HepG2 (cell line): ENCODE results near the gene MRPS31. TPM values are rescaled to one million over a fixed set of nuclear protein-coding genes. Genes with fewer than 3 reads are reported as not detected.

ENCODE experiments used
- ATAC-seq: fragments of 200-7000 bp; cut with Tn5 transposase; 3 replicates; pipeline ENCODE4 v1.9.1; 2020; ENCODE audit warnings: mild to moderate bottlenecking, moderate library complexity
- BruUV-seq: library from RNA; stranded (reverse); fragments of 400-500 nt; replicated peaks from 2 replicates; lab custom pipeline; 2021; lab: Mats Ljungman, UMichigan
- CTCF ChIA-PET: fragments of 300-600 bp; formaldehyde crosslinking; extraction: SDS; loops from one replicate; lab custom pipeline; 2021; ENCODE audit warnings: low total read pairs, inconsistent platforms, low intra/inter-chr PET ratio; lab: Yijun Ruan, JAX
- POLR2A ChIA-PET: fragments of 350-600 bp; sonication (Branson Sonifier 250); formaldehyde crosslinking; loops from one replicate; lab custom pipeline; 2020; ENCODE audit warnings: antibody characterized with exemption, inconsistent platforms; lab: Yijun Ruan, JAX
- DNase-seq: peaks from one replicate; pipeline ENCODE4 v3.0.0-alpha.2; 2015; ENCODE audit warnings: low spot score
- FAIRE-seq: peaks from 3 replicates; lab custom pipeline; 2011; peaks lifted over from hg19 to GRCh38; lab: Jason Lieb, UNC
- H2AFZ ChIP-seq: one replicate; pipeline ENCODE4 v1.6.1; 2011; ENCODE audit warnings: low read length, inconsistent platforms
- H3K27ac ChIP-seq: fragments of 300-600 bp; 3 replicates; pipeline ENCODE4 v1.8.0; 2011; ENCODE audit warnings: mixed run types, mild to moderate bottlenecking, mixed read lengths, low read length, inconsistent platforms; ENCODE audit not compliant: insufficient read depth; ENCODE audit errors: extremely low read length
- H3K27me3 ChIP-seq, 2 experiments: fragments of 200-600 bp in 1 of 2; 2 replicates in 1 of 2; 3 replicates in 1 of 2; pipeline versions ENCODE4 v1.6.0 to v1.8.0; 2011; ENCODE audit warnings: low read length in 2 of 2, mild to moderate bottlenecking in 2 of 2, moderate library complexity in 2 of 2, inconsistent platforms in 1 of 2; ENCODE audit not compliant: insufficient read depth in 2 of 2, control insufficient read depth in 1 of 2
- H3K36me3 ChIP-seq, 2 experiments: fragments of 200-600 bp in 1 of 2; replicated peaks in 1 of 2; 2 replicates in 1 of 2; 3 replicates in 1 of 2; pipeline versions ENCODE4 v1.5.1 to v1.8.0; 2011; ENCODE audit warnings: low read length in 2 of 2, inconsistent platforms in 1 of 2; ENCODE audit not compliant: insufficient read depth in 2 of 2, control insufficient read depth in 1 of 2
- H3K4me1 ChIP-seq: 2 replicates; pipeline ENCODE4 v1.5.1; 2012; ENCODE audit warnings: low read length, inconsistent platforms; ENCODE audit not compliant: insufficient read depth
- H3K4me2 ChIP-seq: 2 replicates; pipeline ENCODE4 v1.6.0; 2011; ENCODE audit warnings: low read depth, low read length, inconsistent platforms
- H3K4me3 ChIP-seq, 3 experiments: fragments of 200-600 bp in 1 of 3; sonication (generic), shearing (Covaris generic) in 1 of 3; replicated peaks in 1 of 3; 2 replicates each; pipeline ENCODE4 v1.5.1; 2011 to 2016; ENCODE audit warnings: low read length in 3 of 3, inconsistent platforms in 2 of 3, low read depth in 2 of 3, mild to moderate bottlenecking in 2 of 3, control low read depth in 1 of 3, mixed read lengths in 1 of 3; ENCODE audit not compliant: insufficient read depth in 1 of 3
- H3K79me2 ChIP-seq: one replicate; pipeline ENCODE4 v1.6.1; 2011; ENCODE audit warnings: low read length, inconsistent platforms; ENCODE audit not compliant: insufficient read depth
- H3K9ac ChIP-seq: 2 replicates; pipeline ENCODE4 v1.6.0; 2011; ENCODE audit warnings: mild to moderate bottlenecking, low read depth, low read length, inconsistent platforms; ENCODE audit not compliant: insufficient read depth
- H3K9me3 ChIP-seq: 2 replicates; pipeline ENCODE4 v1.5.1; 2012; ENCODE audit warnings: mild to moderate bottlenecking, low read length
- H4K20me1 ChIP-seq: 2 replicates; pipeline ENCODE4 v1.6.0; 2011; ENCODE audit warnings: inconsistent platforms, mild to moderate bottlenecking, low read length, moderate library complexity; ENCODE audit not compliant: insufficient read depth
- RFX5 ChIP-seq: IDR thresholded peaks from 2 replicates; pipeline ENCODE4 v1.6.1; 2011; ENCODE audit warnings: low read depth, low read length, improper control_type of control experiment
- SP5 ChIP-seq: IDR thresholded peaks from 2 replicates; pipeline ENCODE4 v1.6.1; 2016; ENCODE audit warnings: low read depth, borderline replicate concordance
- STAG1 ChIP-seq: sonication (generic); formaldehyde crosslinking; IDR thresholded peaks from 2 replicates; pipeline ENCODE4 v1.4.0; 2020; ENCODE audit warnings: missing genetic modification reagents
- THAP11 ChIP-seq: IDR thresholded peaks from 2 replicates; pipeline ENCODE4 v1.6.1; 2016; ENCODE audit warnings: missing biosample characterization, missing genetic modification reagents
- ZBTB49 ChIP-seq: sonication (generic); formaldehyde crosslinking; IDR thresholded peaks from 2 replicates; pipeline ENCODE4 v1.4.0; 2020; ENCODE audit warnings: missing genetic modification reagents, borderline replicate concordance
- ZMYM3 ChIP-seq: sonication (generic); formaldehyde crosslinking; IDR thresholded peaks from 2 replicates; pipeline ENCODE4 v1.5.1; 2020; ENCODE audit warnings: mild to moderate bottlenecking, missing genetic modification reagents
- ZNF609 ChIP-seq: sonication (generic); formaldehyde crosslinking; IDR thresholded peaks from 2 replicates; pipeline ENCODE4 v1.4.0; 2020; ENCODE audit warnings: mild to moderate bottlenecking, missing genetic modification reagents, borderline replicate concordance
- ZSCAN22 ChIP-seq: sonication (generic); formaldehyde crosslinking; IDR thresholded peaks from 2 replicates; pipeline ENCODE4 v1.4.0; 2020; ENCODE audit warnings: mild to moderate bottlenecking, missing genetic modification reagents
- WGBS: methylation state at CpG from one replicate; pipeline ENCODE4 v1.1.6; 2017; ENCODE audit warnings: low lambda C conversion rate; 5-methylcytosine and 5-hydroxymethylcytosine counted together
- in situ Hi-C: cut with HindIII; loops from 2 replicates; pipeline ENCODE4 v1.10.0; 2017; ENCODE audit warnings: low pct_unique_long_range_greater_than_20kb; ENCODE audit not compliant: extremely low pct_ligation_motif_present
- intact Hi-C: fragments of 100-400 bp; cut with micrococcal nuclease; formaldehyde crosslinking; loops from one replicate; pipeline ENCODE4 v1.10.0; 2022; ENCODE audit not compliant: unreplicated experiment
- polyA plus RNA-seq, 8 experiments: library from polyadenylated mRNA; depleted of rRNA in 3 of 8; stranded (reverse) in 7 of 8; unstranded in 1 of 8; fragments of >200 nt; fragmentation: Illumina TruSeq in 4 of 8; extraction: Trizol in 4 of 8; gene quantifications; 2 replicates each; pipeline versions ENCODE4 v1.2.1 to v1.2.3, GENCODE V29; 2011 to 2016; ENCODE audit warnings: low read depth in 4 of 8, missing spikeins in 1 of 8, mixed read lengths in 1 of 8; ENCODE audit not compliant: insufficient read depth in 1 of 8
- total RNA-seq, 5 experiments: library from RNA; depleted of rRNA; stranded (reverse); fragments of >200 nt; fragmentation: Illumina TruSeq; extraction: Trizol; gene quantifications; 2 replicates each; pipeline ENCODE4 v1.2.3, GENCODE V29; 2016; ENCODE audit warnings: low read depth in 1 of 5
- TF ChIP-seq, protein P1 (sequence below): sonication (generic); formaldehyde crosslinking; IDR thresholded peaks from 2 replicates; pipeline ENCODE4 v1.8.0; 2022; ENCODE audit warnings: mild to moderate bottlenecking, missing genetic modification reagents, moderate library complexity
- TF ChIP-seq, protein P2 (sequence below): IDR thresholded peaks from 2 replicates; pipeline ENCODE4 v1.6.1; 2016

The MRPS31 gene
- total and polyA plus RNA-seq, 2 of the 13 experiments (the other 11 are each of a cell fraction or from before 2014, with no cell fraction given) = 23.7 to 34.1 TPM

- Histone ChIP-seq H3K9me3 (no peaks in the 10 kb centered on the region), H3K4me2 (no peak overlapping the region), H3K36me3 (peaks cover 7 to 26% of the 10 kb centered on the region in 2 experiments), H3K79me2 (no peaks in the 10 kb centered on the region), H2AFZ (no peak overlapping the region), H3K9ac (no peak overlapping the region), H3K27ac (no peak overlapping the region), H3K4me1 (peaks cover 15% of the 10 kb centered on the region), H4K20me1 (no peaks in the 10 kb centered on the region), H3K27me3 (no peaks in the 10 kb centered on the region), H3K4me3 (no peak overlapping the region)
- no TSS peak for BruUV-seq
- POLR2A ChIA-PET = interaction anchor here (3.6 kb wide), 1 partner anchor 22 kb away, joined by 20 read pairs; the partner anchor contains the start of gene SLC25A15
- FAIRE-seq (no peak), DNase-seq (no peak), ATAC-seq (no peak)
- in situ Hi-C loops (no loop called here), intact Hi-C loops (no loop called here)
- CTCF ChIA-PET = no interaction called here
- no peak for TF ChIP-seq ZBTB49
- WGBS = 97% methylated on average over 4 of the region's 4 CpGs
Observed at GRCh38 chr13:40812102-40812501, 41.1 kb upstream of the MRPS31 start.

GRCh38 chr13:40809471-40809870, 38.5 kb upstream of the MRPS31 start:
- intact Hi-C loops = no loop called here
- in situ Hi-C loops = no loop called here
- CTCF ChIA-PET = no interaction called here
- Histone ChIP-seq H3K79me2 (no peaks in the 10 kb centered on the region), H3K36me3 (peaks cover 15 to 50% of the 10 kb centered on the region in 2 experiments), H3K4me1 (peaks cover 14% of the 10 kb centered on the region), H3K9ac (no peak overlapping the region), H4K20me1 (no peaks in the 10 kb centered on the region), H3K4me3 (no peak overlapping the region), H3K27ac (no peak overlapping the region), H3K9me3 (no peaks in the 10 kb centered on the region), H2AFZ (no peak overlapping the region), H3K27me3 (no peaks in the 10 kb centered on the region), H3K4me2 (no peak overlapping the region)
- no peak for DNase-seq
- POLR2A ChIA-PET = no interaction called here
- no peak for ATAC-seq
- WGBS = 92% methylated on average over 5 of the region's 5 CpGs
- no TSS peak for BruUV-seq
- no peak for FAIRE-seq
- TF ChIP-seq, protein P1, sequence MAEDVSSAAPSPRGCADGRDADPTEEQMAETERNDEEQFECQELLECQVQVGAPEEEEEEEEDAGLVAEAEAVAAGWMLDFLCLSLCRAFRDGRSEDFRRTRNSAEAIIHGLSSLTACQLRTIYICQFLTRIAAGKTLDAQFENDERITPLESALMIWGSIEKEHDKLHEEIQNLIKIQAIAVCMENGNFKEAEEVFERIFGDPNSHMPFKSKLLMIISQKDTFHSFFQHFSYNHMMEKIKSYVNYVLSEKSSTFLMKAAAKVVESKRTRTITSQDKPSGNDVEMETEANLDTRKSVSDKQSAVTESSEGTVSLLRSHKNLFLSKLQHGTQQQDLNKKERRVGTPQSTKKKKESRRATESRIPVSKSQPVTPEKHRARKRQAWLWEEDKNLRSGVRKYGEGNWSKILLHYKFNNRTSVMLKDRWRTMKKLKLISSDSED (CRISPR knock-in tag) = no peak
- TF ChIP-seq ZNF609 (CRISPR knock-in tag) (no peak), THAP11 (CRISPR knock-in tag) (no peak), ZMYM3 (CRISPR knock-in tag) (no peak), SP5 (CRISPR knock-in tag) (no peak), RFX5 (no peak), ZSCAN22 (no peak), STAG1 (CRISPR knock-in tag) (no peak)
- TF ChIP-seq, protein P2, sequence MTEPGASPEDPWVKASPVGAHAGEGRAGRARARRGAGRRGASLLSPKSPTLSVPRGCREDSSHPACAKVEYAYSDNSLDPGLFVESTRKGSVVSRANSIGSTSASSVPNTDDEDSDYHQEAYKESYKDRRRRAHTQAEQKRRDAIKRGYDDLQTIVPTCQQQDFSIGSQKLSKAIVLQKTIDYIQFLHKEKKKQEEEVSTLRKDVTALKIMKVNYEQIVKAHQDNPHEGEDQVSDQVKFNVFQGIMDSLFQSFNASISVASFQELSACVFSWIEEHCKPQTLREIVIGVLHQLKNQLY (CRISPR knock-in tag) = no peak
